Skeletal muscle tissue (tissue), 4 donors: ENCODE results near the gene UBQLN4. TPM values are rescaled to one million over a fixed set of nuclear protein-coding genes. Genes with fewer than 3 reads are reported as not detected.
A peak's percentile ranks its signal among the peaks of the same experiment; 100 is the strongest.

Experiments used
- H3K27ac ChIP-seq: one replicate; pipeline ENCODE4 v1.7.0; 2013; ENCODE audit warnings: mild to moderate bottlenecking, low read depth, low read length, inconsistent platforms
- H3K27me3 ChIP-seq, 3 donors: one replicate each; pipeline ENCODE4 v1.7.0; 2013; ENCODE audit warnings: low read length in 3 of 3; ENCODE audit not compliant: control insufficient read depth in 3 of 3, insufficient read depth in 3 of 3
- H3K36me3 ChIP-seq, 3 donors: one replicate each; pipeline ENCODE4 v1.7.0; 2013; ENCODE audit warnings: low read length in 3 of 3; ENCODE audit not compliant: control insufficient read depth in 3 of 3, insufficient read depth in 3 of 3
- H3K4me1 ChIP-seq, 3 donors: one replicate each; pipeline ENCODE4 v1.7.0; 2013; ENCODE audit warnings: low read length in 3 of 3, mild to moderate bottlenecking in 3 of 3; ENCODE audit not compliant: control insufficient read depth in 3 of 3, insufficient read depth in 3 of 3
- H3K4me3 ChIP-seq, 3 donors: one replicate each; pipeline ENCODE4 v1.7.0; 2013; ENCODE audit warnings: low read length in 3 of 3
- H3K9ac ChIP-seq, 3 donors: one replicate each; pipeline ENCODE4 v1.7.0; 2013; ENCODE audit warnings: low read length in 3 of 3, mild to moderate bottlenecking in 3 of 3, moderate library complexity in 2 of 3, low read depth in 1 of 3
- H3K9me3 ChIP-seq, 3 donors: one replicate each; pipeline ENCODE4 v1.7.0; 2013; ENCODE audit warnings: low read length in 3 of 3; ENCODE audit not compliant: control insufficient read depth in 3 of 3
- total RNA-seq: library from RNA; depleted of rRNA; stranded (reverse); fragments of >200 nt; gene quantifications from one replicate; pipeline ENCODE4 v1.2.3, GENCODE V29; 2014
- donor health status: Osteomylitis.

UBQLN4 gene
- total RNA-seq, 1 donor from 2014 or later, result 15.7 TPM

- Histone ChIP-seq H3K4me3 (no peak overlapping the region), H3K27ac (no peak overlapping the region), H3K9me3 (no peaks in the 10 kb centered on the region), H3K36me3 (no peaks in the 10 kb centered on the region), H3K9ac (no peak overlapping the region), H3K4me1 (no peaks in the 10 kb centered on the region), H3K27me3 (no peaks in the 10 kb centered on the region)
Measured at GRCh38 chr1:156063997-156064285, 10.3 kb upstream of the UBQLN4 start.

GRCh38 chr1:156062189-156062588 lies 8.6 kb upstream of the UBQLN4 start:
- Histone ChIP-seq H3K36me3 (peaks cover 7 to 13% (median 9%) of the 10 kb centered on the region in 3 donors), H3K27me3 (no peaks in the 10 kb centered on the region), H3K27ac (no peak overlapping the region), H3K9ac (no peak overlapping the region), H3K4me3 (no peak overlapping the region), H3K4me1 (no peaks in the 10 kb centered on the region), H3K9me3 (no peaks in the 10 kb centered on the region)

GRCh38 chr1:156060937-156061636 lies 7.5 kb upstream of the UBQLN4 start, which contains the start of gene RAB25:
Gene RAB25, plus strand, starts transcription at chr1:156061160. Its CDS starts 241 bp downstream, at chr1:156061401.
- no peak within 1 kb of the TSS for H3K4me3 ChIP-seq

GRCh38 chr1:156056326-156056849 lies 2.8 kb upstream of the UBQLN4 start:
- H3K9ac ChIP-seq, result no peak overlapping the region
- no peak overlapping the region for H3K27ac ChIP-seq
- no peaks in the 10 kb centered on the region for H3K27me3 ChIP-seq
- peaks cover 9 to 13% (median 11%) of the 10 kb centered on the region in 3 donors for H3K36me3 ChIP-seq
- H3K9me3 ChIP-seq, result no peaks in the 10 kb centered on the region
- H3K4me1 ChIP-seq, result peaks cover 15 to 25% (median 20%) of the 10 kb centered on the region in 3 donors
- H3K4me3 ChIP-seq, result no peak overlapping the region

More at GRCh38 chr1:156060937-156061636, 7.5 kb upstream of the UBQLN4 start, which contains the start of gene RAB25:
- H3K9me3 ChIP-seq, result no peaks in the 10 kb centered on the region
- H3K27me3 ChIP-seq, result no peaks in the 10 kb centered on the region
- no peak within 1 kb of the TSS for H3K9ac ChIP-seq
- H3K36me3 ChIP-seq, result peaks cover 9 to 13% (median 9%) of the 10 kb centered on the region in 3 donors
- H3K27ac ChIP-seq, result no peak within 1 kb of the TSS
- no peaks in the 10 kb centered on the region for H3K4me1 ChIP-seq

- Histone ChIP-seq H3K36me3 (peaks cover 9 to 13% (median 11%) of the 10 kb centered on the region in 3 donors), H3K4me1 (peaks cover 18 to 33% (median 22%) of the 10 kb centered on the region in 3 donors), H3K9me3 (no peaks in the 10 kb centered on the region), H3K9ac (peak overlapping the region; percentile 88 to 97 (median 96)), H3K4me3 (peak overlapping the region; percentile 94 to 99 (median 97)), H3K27ac (peak overlapping the region; percentile 84), H3K27me3 (no peaks in the 10 kb centered on the region)
Measured at GRCh38 chr1:156055281-156056048, 1.9 kb upstream of the UBQLN4 start.

- Histone ChIP-seq H3K9ac (peak within 1 kb of the TSS; percentile 88 to 97 (median 96)), H3K27ac (peak within 1 kb of the TSS; percentile 84), H3K4me3 (peak within 1 kb of the TSS; percentile 94 to 99 (median 97)), H3K36me3 (peaks cover 15 to 21% (median 17%) of the 10 kb centered on the region in 3 donors), H3K9me3 (no peaks in the 10 kb centered on the region), H3K4me1 (peaks cover 23 to 38% (median 23%) of the 10 kb centered on the region in 3 donors), H3K27me3 (no peaks in the 10 kb centered on the region)
Measured at GRCh38 chr1:156054500-156055280, 1.1 kb upstream of the UBQLN4 start, which contains the start of gene LAMTOR2. Gene LAMTOR2, plus strand, starts transcription at chr1:156054782. Its CDS starts 108 bp downstream, at chr1:156054890.

GRCh38 chr1:156052862-156053767 lies 483 bp downstream of the UBQLN4 start:
- Histone ChIP-seq H3K9ac (peak overlapping the region; percentile 68 to 76 (median 74)), H3K9me3 (no peaks in the 10 kb centered on the region), H3K4me3 (peak overlapping the region; percentile 71 to 78 (median 78)), H3K36me3 (peaks cover 15 to 28% (median 26%) of the 10 kb centered on the region in 3 donors), H3K27ac (peak overlapping the region; percentile 65), H3K4me1 (peaks cover 23 to 38% (median 23%) of the 10 kb centered on the region in 3 donors), H3K27me3 (no peaks in the 10 kb centered on the region)

GRCh38 chr1:156051011-156051725 lies 2.4 kb downstream of the UBQLN4 start:
- H3K27me3 ChIP-seq, result no peaks in the 10 kb centered on the region
- peak overlapping the region; percentile 19 for H3K27ac ChIP-seq
- H3K36me3 ChIP-seq, result peaks cover 12 to 24% (median 24%) of the 10 kb centered on the region in 3 donors
- no peak overlapping the region for H3K4me3 ChIP-seq
- no peak overlapping the region for H3K9ac ChIP-seq
- H3K9me3 ChIP-seq, result no peaks in the 10 kb centered on the region
- peaks cover 23 to 38% (median 23%) of the 10 kb centered on the region in 3 donors for H3K4me1 ChIP-seq
